IgD-negative memory B cell (primary cell): ENCODE data around the gene CARNS1. TPM values are rescaled to one million over a fixed set of nuclear protein-coding genes. Genes with fewer than 3 reads are reported as not detected.
A peak's percentile ranks its signal among the peaks of the same experiment; 100 is the strongest.
"Not testable (repeated sequence)": the region's sequence is repeated elsewhere in the genome, so short reads cannot be mapped to it uniquely, and the experiment has no call there.

Experiments
- H3K27ac Mint-ChIP-seq, 3 donors: one replicate each; pipeline ENCODE4 v1.8.0; 2020 to 2022; ENCODE audit warnings: mild to moderate bottlenecking in 3 of 3, mixed read lengths in 3 of 3, moderate library complexity in 1 of 3
- H3K27me3 Mint-ChIP-seq: one replicate; pipeline ENCODE4 v1.8.0; 2021; ENCODE audit warnings: mixed read lengths
- H3K36me3 Mint-ChIP-seq: one replicate; pipeline ENCODE4 v1.8.0; 2020; ENCODE audit warnings: mild to moderate bottlenecking, mixed read lengths
- H3K4me1 Mint-ChIP-seq, 3 donors: one replicate each; pipeline ENCODE4 v1.8.0; 2020 to 2022; ENCODE audit warnings: mixed read lengths in 3 of 3, mild to moderate bottlenecking in 1 of 3
- H3K4me3 Mint-ChIP-seq, 4 donors: one replicate each; pipeline ENCODE4 v1.8.0; 2020 to 2022; ENCODE audit warnings: mild to moderate bottlenecking in 4 of 4, mixed read lengths in 4 of 4, moderate library complexity in 3 of 4
- H3K9me3 Mint-ChIP-seq, 3 donors: one replicate each; pipeline ENCODE4 v1.8.0; 2020 to 2021; ENCODE audit warnings: mixed read lengths in 3 of 3, mild to moderate bottlenecking in 1 of 3
- polyA plus RNA-seq: library from polyadenylated mRNA; unstranded; fragments of 300-500 nt; fragmentation: Illumina TruSeq; gene quantifications from one replicate; pipeline ENCODE4 v1.2.3, GENCODE V29; 2021

The CARNS1 gene
- polyA plus RNA-seq, 1 donor from 2014 or later, result 2.4 TPM

DNA sequence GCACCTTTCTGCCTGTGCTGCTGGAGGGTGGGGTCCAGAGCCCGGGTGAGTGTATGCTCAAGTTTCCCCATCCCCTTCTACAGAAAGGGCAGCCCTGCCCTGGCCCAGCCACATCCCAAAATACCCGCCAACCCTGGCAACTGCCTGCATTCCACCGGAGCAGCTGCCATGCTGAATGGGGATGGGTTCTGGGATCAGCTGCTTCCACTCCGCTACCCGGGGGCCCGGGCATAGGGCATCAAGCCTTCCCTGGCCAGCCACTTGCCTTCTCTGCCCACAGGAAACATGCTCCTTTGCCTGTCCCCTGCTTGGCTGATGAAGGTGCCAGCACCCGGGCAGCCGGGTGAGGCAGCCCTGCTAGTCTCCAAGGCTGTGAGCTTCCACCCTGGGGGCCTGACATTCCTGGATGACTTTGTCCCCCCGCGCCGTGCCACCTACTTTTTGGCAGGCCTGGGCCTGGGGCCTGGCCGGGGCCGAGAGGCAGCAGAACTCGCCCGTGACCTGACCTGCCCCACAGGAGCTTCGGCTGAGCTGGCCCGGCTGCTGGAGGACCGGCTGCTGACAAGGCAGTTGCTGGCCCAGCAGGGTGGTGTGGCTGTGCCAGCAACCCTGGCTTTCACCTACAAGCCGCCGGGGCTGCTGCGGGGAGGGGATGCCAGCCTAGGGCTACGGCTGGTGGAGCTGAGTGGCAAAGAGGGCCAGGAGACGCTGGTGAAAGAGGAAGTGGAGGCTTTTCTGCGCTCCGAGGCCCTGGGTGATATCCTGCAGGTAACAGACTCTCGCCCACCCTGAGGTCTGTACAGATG, 3.2 kb downstream of the CARNS1 start:
- Mint-ChIP-seq H3K9me3 (no peaks in the 10 kb centered on the region), H3K4me1 (peaks cover 21 to 36% (median 34%) of the 10 kb centered on the region in 3 donors), H3K27ac (peak overlapping the region; percentile 85 to 96 (median 89)), H3K4me3 (peak overlapping the region; percentile 82 to 96 (median 88)), H3K27me3 (no peaks in the 10 kb centered on the region), H3K36me3 (peaks cover 1% of the 10 kb centered on the region)

- Mint-ChIP-seq H3K4me3 (peak overlapping the region; percentile 82 to 96 (median 90)), H3K4me1 (peaks cover 21 to 36% (median 34%) of the 10 kb centered on the region in 3 donors), H3K9me3 (no peaks in the 10 kb centered on the region), H3K27ac (peak overlapping the region; percentile 85 to 96 (median 89)), H3K36me3 (peaks cover 1% of the 10 kb centered on the region), H3K27me3 (no peaks in the 10 kb centered on the region)
These were observed 4.0 kb downstream of the CARNS1 start for GRCh38 chr11:67419325-67420049.

DNA sequence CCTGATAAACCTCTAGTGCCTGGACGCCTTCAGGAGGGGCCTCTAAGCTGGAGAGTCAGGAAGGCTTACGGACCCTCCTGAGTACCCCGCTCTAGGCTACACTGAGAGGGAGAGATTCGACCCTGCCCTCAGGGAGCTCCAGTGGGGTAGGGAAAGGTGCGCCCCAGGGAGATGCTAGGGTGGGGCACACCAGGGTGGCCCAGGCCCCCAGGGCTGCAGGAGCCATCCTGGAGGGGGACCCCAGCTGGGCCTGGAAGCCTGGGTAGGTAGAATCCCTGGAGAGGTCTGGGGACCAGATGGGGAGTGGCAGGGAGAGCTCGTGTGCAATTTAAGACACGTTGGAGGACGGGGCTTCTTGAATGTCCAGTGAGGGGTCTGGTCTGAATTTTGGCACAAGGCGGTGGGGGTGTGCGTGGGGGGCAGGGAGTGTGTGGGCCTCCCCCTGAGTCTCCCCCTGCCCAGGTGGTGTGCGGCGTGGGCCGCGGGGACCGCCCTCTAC, 4.7 kb downstream of the CARNS1 start:
- Mint-ChIP-seq H3K4me1 (peaks cover 18 to 36% (median 34%) of the 10 kb centered on the region in 3 donors), H3K4me3 (peak overlapping the region; percentile 82 to 96 (median 90)), H3K27me3 (no peaks in the 10 kb centered on the region), H3K36me3 (peaks cover 1% of the 10 kb centered on the region), H3K27ac (peak overlapping the region in 2 of 3 donors; percentile 89 to 96), H3K9me3 (no peaks in the 10 kb centered on the region)

DNA sequence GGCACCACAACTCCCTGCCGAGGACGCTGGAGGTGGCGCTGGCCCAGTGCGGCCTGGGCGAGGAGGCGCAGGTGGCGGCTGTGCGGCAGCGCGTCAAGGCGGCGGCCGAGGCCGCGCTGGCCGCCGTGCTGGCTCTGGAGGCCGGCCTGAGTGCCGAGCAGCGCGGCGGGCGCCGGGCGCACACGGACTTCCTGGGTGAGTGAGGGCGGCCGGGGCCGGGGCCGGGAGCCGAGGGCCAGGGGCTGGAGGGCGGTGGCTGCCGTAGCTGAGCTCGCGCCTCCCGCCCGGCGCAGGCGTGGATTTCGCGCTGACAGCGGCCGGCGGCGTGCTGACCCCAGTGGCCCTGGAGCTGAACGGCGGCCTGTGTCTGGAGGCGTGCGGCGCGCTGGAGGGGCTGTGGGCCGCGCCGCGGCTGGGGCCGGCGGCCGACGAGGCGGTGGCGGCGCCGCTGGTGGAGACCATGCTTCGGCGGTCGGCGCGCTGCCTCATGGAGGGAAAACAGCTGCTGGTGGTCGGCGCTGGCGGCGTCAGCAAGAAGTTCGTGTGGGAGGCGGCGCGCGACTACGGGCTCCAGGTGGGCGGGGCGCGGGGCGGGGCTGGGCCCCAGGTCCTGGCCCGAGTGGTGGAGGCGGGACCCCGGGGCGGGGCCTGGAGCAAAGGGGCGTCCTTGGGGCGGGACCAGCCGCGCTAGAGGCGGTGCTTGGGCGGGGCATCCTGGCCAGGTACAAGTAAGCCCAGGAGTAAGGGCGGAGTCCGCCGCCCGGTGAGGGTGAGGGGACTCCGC, 5.4 kb downstream of the CARNS1 start:
- Mint-ChIP-seq H3K4me1 (peaks cover 18 to 36% (median 35%) of the 10 kb centered on the region in 3 donors), H3K36me3 (peaks cover 1% of the 10 kb centered on the region), H3K27ac (peak overlapping the region; percentile 26 to 96 (median 96)), H3K4me3 (peak overlapping the region; percentile 82 to 96 (median 87)), H3K27me3 (no peaks in the 10 kb centered on the region), H3K9me3 (no peaks in the 10 kb centered on the region)

- Mint-ChIP-seq H3K9me3 (no peaks in the 10 kb centered on the region), H3K36me3 (peaks cover 1% of the 10 kb centered on the region), H3K27me3 (no peaks in the 10 kb centered on the region), H3K27ac (peak overlapping the region in 2 of 3 donors; percentile 26 to 96), H3K4me3 (peak overlapping the region; percentile 65 to 85 (median 77)), H3K4me1 (peaks cover 12 to 30% (median 29%) of the 10 kb centered on the region in 3 donors)
These were observed 6.1 kb downstream of the CARNS1 start for GRCh38 chr11:67421430-67422031.

DNA sequence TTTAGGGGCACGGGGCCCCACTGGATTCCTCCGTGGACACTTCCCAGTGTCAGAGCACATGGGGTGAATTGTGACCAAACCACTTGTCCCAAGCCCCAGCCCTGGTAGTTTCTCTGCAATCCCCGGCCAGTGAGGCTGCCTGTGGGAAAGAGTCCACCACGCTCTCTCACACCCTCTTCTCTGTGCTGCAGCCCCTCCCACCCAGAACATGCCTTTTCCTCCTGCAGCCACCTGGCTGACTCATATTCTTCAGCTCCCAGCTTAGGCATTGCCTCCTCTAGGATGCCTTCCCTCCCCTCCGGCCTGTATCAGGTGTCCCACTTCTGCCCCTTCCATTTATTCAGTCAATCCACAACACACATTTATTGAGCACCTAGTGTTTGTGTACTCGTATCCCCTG, 7.4 kb downstream of the CARNS1 start:
- peak overlapping the region in 1 of 3 donors; percentile 78 for H3K27ac Mint-ChIP-seq
- no peaks in the 10 kb centered on the region for H3K27me3 Mint-ChIP-seq
- H3K4me1 Mint-ChIP-seq, result peaks cover 8 to 26% (median 23%) of the 10 kb centered on the region in 3 donors
- peak overlapping the region in 2 of 4 donors; percentile 34 to 72 for H3K4me3 Mint-ChIP-seq
- H3K9me3 Mint-ChIP-seq, result no peaks in the 10 kb centered on the region
- H3K36me3 Mint-ChIP-seq, result peaks cover 1% of the 10 kb centered on the region

- peaks cover 10 to 28% (median 20%) of the 10 kb centered on the region in 3 donors for H3K4me1 Mint-ChIP-seq
- peak overlapping the region in 1 of 3 donors; percentile 78 for H3K27ac Mint-ChIP-seq
- no peaks in the 10 kb centered on the region for H3K9me3 Mint-ChIP-seq
- no peaks in the 10 kb centered on the region for H3K27me3 Mint-ChIP-seq
- H3K4me3 Mint-ChIP-seq, result peak overlapping the region in 1 of 4 donors; percentile 72
- H3K36me3 Mint-ChIP-seq, result peaks cover 1% of the 10 kb centered on the region
These were observed 8.0 kb downstream of the CARNS1 start for GRCh38 chr11:67423466-67423865.

DNA sequence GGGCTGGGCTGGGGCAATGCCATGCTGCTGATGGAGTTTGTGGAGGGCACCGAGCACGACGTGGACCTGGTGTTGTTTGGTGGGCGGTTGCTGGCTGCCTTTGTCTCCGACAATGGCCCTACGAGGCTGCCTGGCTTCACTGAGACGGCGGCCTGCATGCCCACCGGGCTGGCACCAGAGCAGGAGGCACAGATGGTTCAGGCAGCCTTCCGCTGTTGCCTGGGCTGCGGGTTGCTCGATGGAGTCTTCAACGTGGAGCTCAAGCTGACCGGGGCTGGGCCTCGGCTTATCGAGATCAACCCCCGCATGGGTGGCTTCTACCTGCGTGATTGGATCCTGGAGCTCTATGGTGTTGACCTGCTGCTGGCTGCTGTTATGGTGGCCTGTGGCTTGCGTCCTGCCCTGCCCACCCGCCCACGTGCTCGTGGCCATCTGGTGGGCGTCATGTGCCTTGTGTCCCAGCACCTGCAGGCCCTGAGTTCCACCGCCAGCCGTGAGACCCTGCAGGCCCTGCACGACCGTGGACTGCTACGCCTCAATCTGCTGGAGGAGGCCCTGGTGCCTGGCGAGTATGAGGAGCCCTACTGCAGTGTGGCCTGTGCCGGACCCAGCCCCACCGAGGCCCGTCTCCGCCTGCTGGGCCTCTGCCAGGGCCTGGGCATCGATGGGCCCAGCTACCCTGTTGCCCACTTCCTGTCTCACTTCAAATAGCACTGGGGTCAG, 8.6 kb downstream of the CARNS1 start:
- peak overlapping the region in 2 of 4 donors; percentile 5 to 72 for H3K4me3 Mint-ChIP-seq
- no peaks in the 10 kb centered on the region for H3K27me3 Mint-ChIP-seq
- peaks cover 1% of the 10 kb centered on the region for H3K36me3 Mint-ChIP-seq
- H3K4me1 Mint-ChIP-seq, result peaks cover 10 to 25% (median 20%) of the 10 kb centered on the region in 3 donors
- H3K9me3 Mint-ChIP-seq, result no peaks in the 10 kb centered on the region
- H3K27ac Mint-ChIP-seq, result no peak overlapping the region

DNA sequence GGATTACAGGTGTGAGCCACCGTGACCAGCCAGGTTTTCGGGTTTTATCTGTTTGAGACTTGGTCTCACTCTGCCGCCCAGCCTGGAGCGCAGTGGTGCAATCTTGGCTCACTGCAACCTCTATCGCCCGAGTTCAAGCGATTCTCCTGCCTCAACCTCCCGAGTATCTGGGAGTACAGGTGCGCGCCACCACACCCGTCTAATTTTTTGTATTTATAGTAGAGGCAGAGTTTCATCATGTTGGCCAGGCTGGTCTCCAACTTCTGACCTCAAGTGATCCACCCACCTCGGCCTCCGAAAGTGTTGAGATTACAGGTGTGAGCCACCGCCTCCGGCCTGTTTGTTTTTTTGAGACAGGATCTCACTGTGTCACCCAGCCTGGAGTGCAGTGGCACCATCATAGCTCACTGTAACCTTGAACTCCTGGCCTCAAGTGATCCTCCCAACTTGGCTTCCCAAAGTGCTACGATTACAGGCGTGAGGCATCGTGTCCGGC, 11.9 kb downstream of the CARNS1 start:
- H3K27me3 Mint-ChIP-seq, H3K36me3 Mint-ChIP-seq, H3K9me3 Mint-ChIP-seq: not testable (repeated sequence)
- Mint-ChIP-seq H3K4me1 (peaks cover 14 to 17% (median 16%) of the 10 kb centered on the region in 3 donors), H3K4me3 (peak overlapping the region; percentile 97 to 100 (median 98)), H3K27ac (peak overlapping the region; percentile 73 to 99 (median 96))

- Mint-ChIP-seq H3K4me1 (peaks cover 16 to 18% (median 18%) of the 10 kb centered on the region in 3 donors), H3K4me3 (peak within 1 kb of the TSS; percentile 97 to 100 (median 98)), H3K9me3 (no peaks in the 10 kb centered on the region)
These were observed 12.8 kb downstream of the CARNS1 start, which contains the start of gene RPS6KB2 for GRCh38 chr11:67428052-67429001. Gene RPS6KB2, plus strand, starts transcription at chr11:67428494. Its CDS starts 52 bp downstream, at chr11:67428546.

GRCh38 chr11:67429038-67429668, 13.7 kb downstream of the CARNS1 start:
- peak overlapping the region in 2 of 3 donors; percentile 82 to 99 for H3K27ac Mint-ChIP-seq
- H3K4me3 Mint-ChIP-seq, result peak overlapping the region; percentile 97 to 100 (median 98)
- H3K36me3 Mint-ChIP-seq, result no peaks in the 10 kb centered on the region
- no peaks in the 10 kb centered on the region for H3K9me3 Mint-ChIP-seq
- peaks cover 19 to 22% (median 22%) of the 10 kb centered on the region in 3 donors for H3K4me1 Mint-ChIP-seq
- no peaks in the 10 kb centered on the region for H3K27me3 Mint-ChIP-seq

More at GRCh38 chr11:67428052-67429001, 12.8 kb downstream of the CARNS1 start, which contains the start of gene RPS6KB2:
- Mint-ChIP-seq H3K36me3 (no peaks in the 10 kb centered on the region), H3K27me3 (no peaks in the 10 kb centered on the region), H3K27ac (peak within 1 kb of the TSS; percentile 73 to 99 (median 96))

- H3K27me3 Mint-ChIP-seq, result no peaks in the 10 kb centered on the region
- peaks cover 20 to 25% (median 22%) of the 10 kb centered on the region in 3 donors for H3K4me1 Mint-ChIP-seq
- peak overlapping the region; percentile 9 to 98 (median 70) for H3K4me3 Mint-ChIP-seq
- no peaks in the 10 kb centered on the region for H3K9me3 Mint-ChIP-seq
- H3K27ac Mint-ChIP-seq, result peak overlapping the region in 2 of 3 donors; percentile 82 to 99
- H3K36me3 Mint-ChIP-seq, result no peaks in the 10 kb centered on the region
These were observed 14.2 kb downstream of the CARNS1 start for GRCh38 chr11:67429722-67430121.
